KOPT-K1 (cell line): ENCODE measurements around the gene TRIM10.
"Not testable (repeated sequence)": the region's sequence is repeated elsewhere in the genome, so short reads cannot be mapped to it uniquely, and the experiment has no call there.

Experiments used
- H3K27ac ChIP-seq: fragments of 200-600 bp; sonication (generic); 2 replicates; pipeline ENCODE4 v1.5.1; 2016; ENCODE audit warnings: antibody characterized with exemption, mild to moderate bottlenecking, low read depth, low read length; ENCODE audit not compliant: poor library complexity, severe bottlenecking
- H3K36me3 ChIP-seq: fragments of 200-600 bp; sonication (generic); 2 replicates; pipeline ENCODE4 v1.5.1; 2017; ENCODE audit warnings: antibody characterized with exemption, mild to moderate bottlenecking, low read length, moderate library complexity; ENCODE audit not compliant: insufficient read depth
- H3K9me3 ChIP-seq: fragments of 200-600 bp; sonication (generic); 2 replicates; pipeline ENCODE4 v1.5.1; 2017; ENCODE audit warnings: antibody characterized with exemption, low read length, mild to moderate bottlenecking; ENCODE audit not compliant: insufficient read depth, poor library complexity, severe bottlenecking

Gene TRIM10

GRCh38 chr6:30130179-30130679 is 30.8 kb downstream of the TRIM10 start:
- Histone ChIP-seq H3K27ac (no peak overlapping the region), H3K9me3 (no peaks in the 10 kb centered on the region)

GRCh38 chr6:30129265-30130178 is 31.5 kb downstream of the TRIM10 start:
- Histone ChIP-seq H3K27ac (no peak overlapping the region), H3K9me3 (no peaks in the 10 kb centered on the region), H3K36me3 (no peaks in the 10 kb centered on the region)

More at GRCh38 chr6:30130179-30130679, 30.8 kb downstream of the TRIM10 start:
- no peaks in the 10 kb centered on the region for H3K36me3 ChIP-seq

GRCh38 chr6:30127238-30128093 is 33.5 kb downstream of the TRIM10 start:
- Histone ChIP-seq H3K36me3 (no peaks in the 10 kb centered on the region), H3K9me3 (no peaks in the 10 kb centered on the region), H3K27ac (no peak overlapping the region)

GRCh38 chr6:30122515-30122914 is 38.5 kb downstream of the TRIM10 start:
- Histone ChIP-seq H3K9me3 (no peaks in the 10 kb centered on the region), H3K27ac (no peak overlapping the region), H3K36me3 (no peaks in the 10 kb centered on the region)

- Histone ChIP-seq H3K36me3 (no peaks in the 10 kb centered on the region), H3K9me3 (no peaks in the 10 kb centered on the region), H3K27ac (no peak overlapping the region)
Measured at GRCh38 chr6:30121446-30122366, 39.3 kb downstream of the TRIM10 start.

- H3K36me3 ChIP-seq, H3K27ac ChIP-seq, H3K9me3 ChIP-seq: not testable (repeated sequence)
Measured at GRCh38 chr6:30118691-30119090, 42.3 kb downstream of the TRIM10 start.

- no peaks in the 10 kb centered on the region for H3K36me3 ChIP-seq
- no peaks in the 10 kb centered on the region for H3K9me3 ChIP-seq
- H3K27ac ChIP-seq, result no peak overlapping the region
Measured at GRCh38 chr6:30116724-30117123, 44.3 kb downstream of the TRIM10 start.

- Histone ChIP-seq H3K9me3 (no peaks in the 10 kb centered on the region), H3K36me3 (no peaks in the 10 kb centered on the region), H3K27ac (no peak overlapping the region)
Measured at GRCh38 chr6:30113841-30114240, 47.2 kb downstream of the TRIM10 start.

- H3K27ac ChIP-seq, result no peak within 1 kb of the TSS
Measured at GRCh38 chr6:30113003-30113759, 47.8 kb downstream of the TRIM10 start, which contains the start of gene TRIM31. Gene TRIM31, minus strand, starts transcription at chr6:30113090. Its CDS starts 285 bp downstream, at chr6:30112805.

GRCh38 chr6:30112402-30112994 is 48.5 kb downstream of the TRIM10 start:
- Histone ChIP-seq H3K9me3 (no peaks in the 10 kb centered on the region), H3K36me3 (no peaks in the 10 kb centered on the region), H3K27ac (no peak overlapping the region)

More at GRCh38 chr6:30113003-30113759, 47.8 kb downstream of the TRIM10 start, which contains the start of gene TRIM31:
- Histone ChIP-seq H3K36me3 (no peaks in the 10 kb centered on the region), H3K9me3 (no peaks in the 10 kb centered on the region)

- no peaks in the 10 kb centered on the region for H3K9me3 ChIP-seq
- no peak overlapping the region for H3K27ac ChIP-seq
- H3K36me3 ChIP-seq, result no peaks in the 10 kb centered on the region
Measured at GRCh38 chr6:30111266-30111856, 49.6 kb downstream of the TRIM10 start.

- Histone ChIP-seq H3K36me3 (no peaks in the 10 kb centered on the region), H3K9me3 (no peaks in the 10 kb centered on the region)
Measured at GRCh38 chr6:30104661-30105060, 56.4 kb downstream of the TRIM10 start.

GRCh38 chr6:30103872-30104179 is 57.2 kb downstream of the TRIM10 start:
- no peaks in the 10 kb centered on the region for H3K36me3 ChIP-seq
- no peaks in the 10 kb centered on the region for H3K9me3 ChIP-seq
- no peak overlapping the region for H3K27ac ChIP-seq

More at GRCh38 chr6:30104661-30105060, 56.4 kb downstream of the TRIM10 start:
- no peak overlapping the region for H3K27ac ChIP-seq
